ENCODE measurements around the gene MRI1.

- TF ChIP-seq TAF1 (IDR thresholded peaks at IDR 0.05; ENCODE audit: low read depth) (no peak), CTCF (IDR thresholded peaks at IDR 0.05; ENCODE audit: poor library complexity, severe bottlenecking) (no peak)
Measured at GRCh38 chr19:13796301-13797057, 32.2 kb downstream of the MRI1 start.

Measured in neural cell (in vitro differentiated cells).